WTC11 (cell line): Measurements from ENCODE around the gene RNF146. TPM values are rescaled to one million over a fixed set of nuclear protein-coding genes. Genes with fewer than 3 reads are reported as not detected.

Experiments
- ATAC-seq: fragments of 200-7000 bp; cut with Tn5 transposase; 2 replicates; pipeline ENCODE4 v1.10.0; 2021; ENCODE audit warnings: mild to moderate bottlenecking, moderate library complexity
- CTCF ChIA-PET: fragments of 300-600 bp; sonication (Branson Sonifier 250); formaldehyde crosslinking; loops from one replicate; lab custom pipeline; 2021; ENCODE audit warnings: antibody characterized with exemption; lab: Charles Lee
- POLR2A ChIA-PET: fragments of 350-600 bp; sonication (Branson Sonifier 250); formaldehyde crosslinking; loops from one replicate; lab custom pipeline; 2021; ENCODE audit warnings: antibody characterized with exemption; lab: Charles Lee
- DNase-seq: peaks from one replicate; pipeline ENCODE4 v3.0.0; 2021; ENCODE audit warnings: low spot score
- H3K27ac Mint-ChIP-seq: 2 replicates; pipeline ENCODE4 v1.8.0; 2021; ENCODE audit warnings: mixed read lengths
- H3K27me3 Mint-ChIP-seq: 2 replicates; pipeline ENCODE4 v1.8.0; 2021; ENCODE audit warnings: low read depth, mild to moderate bottlenecking, moderate library complexity, mixed read lengths
- H3K36me3 Mint-ChIP-seq: 2 replicates; pipeline ENCODE4 v1.8.0; 2021; ENCODE audit warnings: mixed read lengths
- H3K4me1 Mint-ChIP-seq: 2 replicates; pipeline ENCODE4 v1.8.0; 2022; ENCODE audit warnings: mixed read lengths
- H3K4me3 Mint-ChIP-seq: 2 replicates; pipeline ENCODE4 v1.8.0; 2021; ENCODE audit warnings: mild to moderate bottlenecking, moderate library complexity, mixed read lengths
- H3K9me3 Mint-ChIP-seq: 2 replicates; pipeline ENCODE4 v1.8.0; 2021; ENCODE audit warnings: mixed read lengths
- AFF4 ChIP-seq: sonication (generic); formaldehyde crosslinking; IDR thresholded peaks from 2 replicates; pipeline ENCODE4 v1.8.1; 2023; ENCODE audit warnings: mild to moderate bottlenecking, missing genetic modification reagents, borderline replicate concordance
- ARID4B ChIP-seq: sonication (generic); formaldehyde crosslinking; IDR thresholded peaks from 2 replicates; pipeline ENCODE4 v1.8.0; 2023; ENCODE audit warnings: missing genetic modification reagents, mild to moderate bottlenecking, borderline replicate concordance
- CDX4 ChIP-seq: fragments of 250-450 bp; sonication (Bioruptor Pico); IDR thresholded peaks from 2 replicates; pipeline ENCODE4 v1.9.0; 2021; ENCODE audit warnings: moderate library complexity, mild to moderate bottlenecking, inconsistent platforms, borderline replicate concordance
- E2F1 ChIP-seq: sonication (generic); formaldehyde crosslinking; IDR thresholded peaks from 2 replicates; pipeline ENCODE4 v1.8.0; 2022; ENCODE audit warnings: mild to moderate bottlenecking, missing genetic modification reagents
- ESRRA ChIP-seq: sonication (generic); formaldehyde crosslinking; IDR thresholded peaks from 2 replicates; pipeline ENCODE4 v1.8.1; 2022; ENCODE audit warnings: mild to moderate bottlenecking, missing genetic modification reagents, borderline replicate concordance
- HMGXB4 ChIP-seq: sonication (generic); formaldehyde crosslinking; IDR thresholded peaks from 2 replicates; pipeline ENCODE4 v1.8.1; 2023; ENCODE audit warnings: mild to moderate bottlenecking, moderate library complexity, missing genetic modification reagents
- JUN ChIP-seq: sonication (generic); formaldehyde crosslinking; IDR thresholded peaks from 2 replicates; pipeline ENCODE4 v1.8.0; 2023; ENCODE audit warnings: mild to moderate bottlenecking, missing genetic modification reagents
- MAX ChIP-seq: sonication (generic); formaldehyde crosslinking; IDR thresholded peaks from 2 replicates; pipeline ENCODE4 v1.8.0; 2022; ENCODE audit warnings: mild to moderate bottlenecking, missing genetic modification reagents
- MLX ChIP-seq: sonication (generic); formaldehyde crosslinking; IDR thresholded peaks from 2 replicates; pipeline ENCODE4 v1.8.1; 2023; ENCODE audit warnings: mild to moderate bottlenecking, missing genetic modification reagents, moderate library complexity
- MYBL2 ChIP-seq: sonication (generic); formaldehyde crosslinking; IDR thresholded peaks from 2 replicates; pipeline ENCODE4 v1.8.1; 2023; ENCODE audit warnings: mild to moderate bottlenecking, moderate library complexity, missing genetic modification reagents
- NFE2L1 ChIP-seq: sonication (generic); formaldehyde crosslinking; IDR thresholded peaks from 2 replicates; pipeline ENCODE4 v1.8.1; 2023; ENCODE audit warnings: missing genetic modification reagents
- NR3C1 ChIP-seq: sonication (generic); formaldehyde crosslinking; conservative IDR thresholded peaks from 2 replicates; pipeline ENCODE4 v1.8.1; 2023; ENCODE audit warnings: low read depth, mild to moderate bottlenecking, missing genetic modification reagents
- RELA ChIP-seq: sonication (generic); formaldehyde crosslinking; IDR thresholded peaks from 2 replicates; pipeline ENCODE4 v1.8.1; 2022; ENCODE audit warnings: missing genetic modification reagents, mild to moderate bottlenecking, borderline replicate concordance
- TEAD1 ChIP-seq: sonication (generic); formaldehyde crosslinking; IDR thresholded peaks from 2 replicates; pipeline ENCODE4 v1.8.0; 2022; ENCODE audit warnings: mild to moderate bottlenecking, missing genetic modification reagents
- ZNF138 ChIP-seq: sonication (generic); formaldehyde crosslinking; conservative IDR thresholded peaks from 2 replicates; pipeline ENCODE4 v1.8.1; 2022; ENCODE audit warnings: mild to moderate bottlenecking, moderate library complexity, missing genetic modification reagents
- ZNF219 ChIP-seq: sonication (generic); formaldehyde crosslinking; IDR thresholded peaks from 2 replicates; pipeline ENCODE4 v1.8.0; 2023; ENCODE audit warnings: missing genetic modification reagents, mild to moderate bottlenecking, borderline replicate concordance
- ZNF232 ChIP-seq: sonication (generic); formaldehyde crosslinking; IDR thresholded peaks from 2 replicates; pipeline ENCODE4 v1.8.0; 2022; ENCODE audit warnings: mild to moderate bottlenecking, missing genetic modification reagents
- ZNF416 ChIP-seq: fragments of 250-450 bp; sonication (Bioruptor Pico); IDR thresholded peaks from 2 replicates; pipeline ENCODE4 v1.9.0; 2021; ENCODE audit warnings: mild to moderate bottlenecking, inconsistent platforms
- ZNF423 ChIP-seq: fragments of 250-450 bp; sonication (Bioruptor Pico); IDR thresholded peaks from 2 replicates; pipeline ENCODE4 v2.1.2; 2022; ENCODE audit warnings: mild to moderate bottlenecking, moderate library complexity
- ZNF671 ChIP-seq: fragments of 250-450 bp; sonication (Bioruptor Pico); IDR thresholded peaks from 2 replicates; pipeline ENCODE4 v1.8.0; 2021; ENCODE audit warnings: mild to moderate bottlenecking
- total RNA-seq: library from RNA; stranded (reverse); gene quantifications from 3 replicates; pipeline ENCODE4 v1.2.3, GENCODE V29; 2021

Gene RNF146
- total RNA-seq, 1 experiment from 2014 or later: 27.3 TPM

GRCh38 chr6:127305741-127306140 lies 39.1 kb downstream of the RNF146 start:
- H3K36me3 Mint-ChIP-seq: peaks cover 31% of the 10 kb centered on the region
- no peak overlapping the region for H3K4me3 Mint-ChIP-seq
- ChIA-PET POLR2A (no interaction called here), CTCF (no interaction called here)
- H3K27me3 Mint-ChIP-seq: no peaks in the 10 kb centered on the region
- no peak overlapping the region for H3K27ac Mint-ChIP-seq
- ATAC-seq (no peak), DNase-seq (no peak)
- peaks cover 6% of the 10 kb centered on the region for H3K4me1 Mint-ChIP-seq
- TF ChIP-seq TEAD1 (no peak), MAX (CRISPR knock-in tag) (no peak), ZNF423 (no peak), ZNF219 (CRISPR knock-in tag) (no peak), ZNF671 (CRISPR knock-in tag) (no peak), ZNF416 (CRISPR knock-in tag) (no peak), RELA (CRISPR knock-in tag) (no peak), ZNF138 (CRISPR knock-in tag) (no peak), CDX4 (CRISPR knock-in tag) (no peak), ESRRA (CRISPR knock-in tag) (no peak), JUN (no peak), MYBL2 (CRISPR knock-in tag) (no peak), NR3C1 (no peak), MLX (CRISPR knock-in tag) (no peak), AFF4 (CRISPR knock-in tag) (no peak), ZNF232 (CRISPR knock-in tag) (no peak), ARID4B (CRISPR knock-in tag) (no peak), HMGXB4 (CRISPR knock-in tag) (no peak), NFE2L1 (no peak), E2F1 (CRISPR knock-in tag) (no peak)
- H3K9me3 Mint-ChIP-seq: peaks cover 17% of the 10 kb centered on the region
